SK-N-SH treated with all-trans-retinoic acid at 6 μM for 48 hours (cell line): ENCODE data around the gene SEMA6B.

Source experiments
- ATAC-seq: fragments of 200-7000 bp; cut with Tn5 transposase; 3 replicates; pipeline ENCODE4 v1.9.1; 2020; ENCODE audit warnings: mild to moderate bottlenecking, moderate library complexity
- ARNTL ChIP-seq: fragments of 450-650 bp; formaldehyde crosslinking; IDR thresholded peaks from 2 replicates; pipeline ENCODE4 v1.5.0; 2020; ENCODE audit warnings: low read depth, mild to moderate bottlenecking, moderate library complexity, borderline replicate concordance
- BACH2 ChIP-seq: fragments of 250-450 bp; sonication (Bioruptor Pico); IDR thresholded peaks from 2 replicates; pipeline ENCODE4 v1.9.0; 2021; ENCODE audit warnings: mild to moderate bottlenecking, borderline replicate concordance
- CSDC2 ChIP-seq: fragments of 250-450 bp; sonication (Bioruptor Pico); IDR thresholded peaks from 2 replicates; pipeline ENCODE4 v1.5.0; 2020; ENCODE audit warnings: mild to moderate bottlenecking, moderate library complexity
- ESRRG ChIP-seq: fragments of 250-450 bp; sonication (Bioruptor Pico); IDR thresholded peaks from 2 replicates; pipeline ENCODE4 v1.6.1; 2021; ENCODE audit warnings: mild to moderate bottlenecking
- GLIS3 ChIP-seq: fragments of 250-450 bp; sonication (Bioruptor Pico); IDR thresholded peaks from 2 replicates; pipeline ENCODE4 v1.5.0; 2020; ENCODE audit warnings: mild to moderate bottlenecking, moderate library complexity
- ISL1 ChIP-seq: fragments of 250-450 bp; sonication (Bioruptor Pico); IDR thresholded peaks from 2 replicates; pipeline ENCODE4 v2.1.2; 2022; ENCODE audit warnings: mild to moderate bottlenecking, moderate library complexity
- OSR1 ChIP-seq: fragments of 250-450 bp; sonication (Bioruptor Pico); IDR thresholded peaks from 2 replicates; pipeline ENCODE4 v1.8.0; 2022; ENCODE audit warnings: moderate library complexity, mild to moderate bottlenecking, inconsistent platforms
- PPARA ChIP-seq: fragments of 250-450 bp; sonication (Bioruptor Pico); IDR thresholded peaks from 2 replicates; pipeline ENCODE4 v1.5.0; 2020; ENCODE audit warnings: mild to moderate bottlenecking, borderline replicate concordance
- RARB ChIP-seq: fragments of 250-450 bp; sonication (Bioruptor Pico); IDR thresholded peaks from 2 replicates; pipeline ENCODE4 v1.8.0; 2021; ENCODE audit warnings: mild to moderate bottlenecking, moderate library complexity
- SNAI2 ChIP-seq: fragments of 250-450 bp; sonication (Bioruptor Pico); IDR thresholded peaks from 2 replicates; pipeline ENCODE4 v1.5.0; 2020; ENCODE audit warnings: mild to moderate bottlenecking, moderate library complexity
- TCF4 ChIP-seq: fragments of 250-450 bp; sonication (Bioruptor Pico); IDR thresholded peaks from 2 replicates; pipeline ENCODE4 v1.8.0; 2021; ENCODE audit warnings: mild to moderate bottlenecking, moderate library complexity, borderline replicate concordance
- TOX ChIP-seq: fragments of 250-450 bp; sonication (Bioruptor Pico); IDR thresholded peaks from 2 replicates; pipeline ENCODE4 v1.8.0; 2021; ENCODE audit warnings: mild to moderate bottlenecking, moderate library complexity, borderline replicate concordance
- ZC3H10 ChIP-seq: fragments of 250-450 bp; sonication (Bioruptor Pico); IDR thresholded peaks from 2 replicates; pipeline ENCODE4 v1.5.1; 2021; ENCODE audit warnings: mild to moderate bottlenecking, moderate library complexity
- ZFP3 ChIP-seq: fragments of 250-450 bp; sonication (Bioruptor Pico); IDR thresholded peaks from 2 replicates; pipeline ENCODE4 v1.5.0; 2020; ENCODE audit warnings: mild to moderate bottlenecking, moderate library complexity
- ZFP30 ChIP-seq: fragments of 450-650 bp; formaldehyde crosslinking; IDR thresholded peaks from 2 replicates; pipeline ENCODE4 v1.5.0; 2022; ENCODE audit warnings: mild to moderate bottlenecking, moderate library complexity
- ZNF565 ChIP-seq: fragments of 450-650 bp; formaldehyde crosslinking; conservative IDR thresholded peaks from 2 replicates; pipeline ENCODE4 v1.5.0; 2020; ENCODE audit warnings: low read depth, mild to moderate bottlenecking, moderate library complexity
- TF ChIP-seq, protein P1 (sequence below): fragments of 250-450 bp; sonication (Bioruptor Pico); IDR thresholded peaks from 2 replicates; pipeline ENCODE4 v1.8.0; 2020; ENCODE audit warnings: mild to moderate bottlenecking, moderate library complexity, borderline replicate concordance
- TF ChIP-seq, protein P2 (sequence below): fragments of 250-450 bp; sonication (Bioruptor Pico); IDR thresholded peaks from 2 replicates; pipeline ENCODE4 v1.5.1; 2021; ENCODE audit warnings: mild to moderate bottlenecking, moderate library complexity
- TF ChIP-seq, protein P3 (sequence below): fragments of 250-450 bp; sonication (Bioruptor Pico); IDR thresholded peaks from 2 replicates; pipeline ENCODE4 v1.5.0; 2020; ENCODE audit warnings: mild to moderate bottlenecking, moderate library complexity
- TF ChIP-seq, protein P4 (sequence below): fragments of 250-450 bp; sonication (Bioruptor Pico); IDR thresholded peaks from 2 replicates; pipeline ENCODE4 v1.8.0; 2021; ENCODE audit warnings: low read depth, mild to moderate bottlenecking, moderate library complexity, borderline replicate concordance

The SEMA6B gene

DNA sequence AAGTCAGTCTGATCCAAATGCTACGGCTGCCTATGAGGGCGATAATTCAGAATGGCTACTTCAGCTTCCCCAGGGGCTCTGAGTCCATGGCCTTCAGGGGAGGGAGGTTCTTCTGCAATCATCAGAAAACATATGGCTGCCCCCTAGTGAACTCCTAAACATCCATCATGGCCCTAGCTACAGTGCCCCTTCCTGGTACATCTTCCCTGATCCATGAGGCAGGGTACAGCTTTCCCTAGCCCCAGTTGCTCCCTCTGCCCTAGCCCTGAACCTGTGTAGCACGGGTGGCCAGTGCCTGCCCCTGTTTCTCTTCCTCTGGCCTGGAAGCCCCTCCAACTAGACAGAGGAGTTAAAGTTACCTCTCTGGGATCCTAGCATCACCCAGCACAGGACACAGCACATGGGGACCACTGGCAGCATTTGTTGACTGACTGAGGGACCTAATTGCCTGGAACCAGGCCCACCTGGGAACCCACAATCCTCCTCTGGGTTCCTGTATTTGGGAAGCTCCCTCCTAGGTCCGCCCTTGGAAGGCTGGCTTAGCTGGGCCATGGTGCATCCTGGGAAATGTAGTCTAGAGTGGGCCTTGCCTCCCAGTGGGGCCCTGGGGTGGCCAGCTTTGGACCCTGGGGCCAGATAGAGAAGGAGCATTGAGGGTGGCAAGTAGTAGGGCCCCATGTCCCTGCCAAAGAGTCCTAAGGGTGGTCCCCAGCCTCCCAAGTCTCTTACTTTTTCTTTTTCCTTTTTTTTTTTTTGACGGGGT, 17.7 kb upstream of the SEMA6B start:
- TF ChIP-seq SNAI2 (CRISPR knock-in tag), result no peak
- no peak for TF ChIP-seq CSDC2 (CRISPR knock-in tag)
- TF ChIP-seq ZFP3 (CRISPR knock-in tag), result peak; percentile 100
- ATAC-seq, result peak; percentile 47

DNA sequence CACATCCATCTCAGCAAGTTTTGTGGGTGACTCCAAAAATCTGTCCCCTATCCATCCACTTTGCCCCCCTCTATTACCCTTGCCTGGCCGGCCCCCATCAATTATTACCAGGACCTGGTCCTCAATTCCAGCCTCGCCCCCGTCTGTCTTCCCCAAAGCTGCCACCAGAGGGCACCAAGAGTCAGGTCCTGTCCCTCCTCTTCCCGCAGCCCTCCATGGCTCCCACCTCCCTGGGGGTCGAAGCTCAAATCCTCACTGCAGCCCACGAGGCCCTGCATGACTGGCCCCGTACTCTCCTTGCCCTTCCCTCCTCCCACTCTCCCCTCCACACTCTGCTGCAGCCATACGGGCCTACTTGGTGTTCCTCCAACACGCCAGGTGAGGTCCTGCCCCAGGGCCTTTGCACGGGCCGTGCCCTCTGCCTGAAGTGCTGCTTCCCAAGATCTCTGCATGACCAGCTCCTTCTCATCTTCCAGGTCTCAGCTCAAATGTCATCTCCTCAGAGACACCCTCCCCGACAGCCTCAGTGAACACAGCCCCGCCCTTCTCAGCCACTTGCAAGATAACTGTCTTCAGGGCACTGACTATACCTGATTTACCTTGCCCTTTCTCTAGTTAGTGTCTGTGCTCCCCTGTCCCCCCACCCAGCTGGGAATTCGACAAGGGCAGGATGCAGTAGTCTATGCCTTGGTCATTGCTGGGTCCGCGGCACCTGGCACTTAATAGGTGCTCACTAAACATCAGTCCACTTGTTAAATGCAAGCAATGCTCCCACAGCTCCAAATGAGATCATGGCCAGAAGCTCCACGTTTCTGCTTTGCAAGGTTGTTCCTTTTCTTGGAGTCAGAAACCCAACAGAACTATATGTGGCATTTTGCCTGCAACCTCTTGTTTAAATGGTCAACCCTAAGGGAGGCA, 16.8 kb upstream of the SEMA6B start:
- peak; percentile 75 for ATAC-seq
- TF ChIP-seq BACH2 (CRISPR knock-in tag), result no peak
- peak; percentile 61; the same call in 1 of the 2 replicates for TF ChIP-seq ZFP3 (CRISPR knock-in tag)
- 0 out of 2 replicates have a peak, but pooled peaks have one; percentile 30 for TF ChIP-seq GLIS3 (CRISPR knock-in tag)

DNA sequence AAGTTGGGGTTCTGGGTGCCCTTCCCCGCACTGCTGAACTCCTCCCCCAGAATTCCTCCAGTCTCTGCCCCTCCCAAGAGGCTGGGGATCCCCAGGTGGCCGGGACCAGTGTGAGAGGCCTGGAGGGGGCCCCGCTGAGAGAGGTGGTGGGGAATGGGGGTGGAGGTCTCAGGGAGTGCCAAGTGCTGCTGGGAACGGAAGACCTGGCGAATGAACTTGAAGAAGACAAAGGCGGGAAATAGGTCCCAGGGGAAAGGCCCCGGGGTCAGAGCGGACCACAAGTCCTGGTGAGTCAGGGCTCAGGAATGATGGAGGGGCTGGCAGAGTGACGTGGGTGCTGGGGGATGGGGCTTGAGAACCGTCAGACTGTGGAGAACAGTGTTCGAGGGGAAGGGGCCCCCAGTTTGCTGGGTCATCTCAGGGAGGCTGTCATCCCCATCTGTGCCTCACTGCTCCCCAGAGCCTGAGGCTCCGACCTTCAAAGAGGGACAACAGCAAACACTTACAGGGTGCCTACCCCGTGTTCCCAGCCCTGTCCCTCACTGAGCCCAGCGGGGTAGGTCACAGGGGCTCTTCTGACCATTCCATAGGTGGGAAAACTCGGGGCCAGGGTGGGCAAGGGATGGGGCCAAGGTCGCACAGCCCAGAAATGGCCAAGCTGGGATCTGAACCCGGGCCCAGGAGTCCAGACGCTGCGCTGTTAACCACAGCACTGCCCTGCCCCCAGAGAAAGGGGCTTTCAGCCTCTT, 16.0 kb upstream of the SEMA6B start:
- TF ChIP-seq ZNF565 (CRISPR knock-in tag) (no peak), ZFP30 (CRISPR knock-in tag) (no peak)
- TF ChIP-seq, protein P1, sequence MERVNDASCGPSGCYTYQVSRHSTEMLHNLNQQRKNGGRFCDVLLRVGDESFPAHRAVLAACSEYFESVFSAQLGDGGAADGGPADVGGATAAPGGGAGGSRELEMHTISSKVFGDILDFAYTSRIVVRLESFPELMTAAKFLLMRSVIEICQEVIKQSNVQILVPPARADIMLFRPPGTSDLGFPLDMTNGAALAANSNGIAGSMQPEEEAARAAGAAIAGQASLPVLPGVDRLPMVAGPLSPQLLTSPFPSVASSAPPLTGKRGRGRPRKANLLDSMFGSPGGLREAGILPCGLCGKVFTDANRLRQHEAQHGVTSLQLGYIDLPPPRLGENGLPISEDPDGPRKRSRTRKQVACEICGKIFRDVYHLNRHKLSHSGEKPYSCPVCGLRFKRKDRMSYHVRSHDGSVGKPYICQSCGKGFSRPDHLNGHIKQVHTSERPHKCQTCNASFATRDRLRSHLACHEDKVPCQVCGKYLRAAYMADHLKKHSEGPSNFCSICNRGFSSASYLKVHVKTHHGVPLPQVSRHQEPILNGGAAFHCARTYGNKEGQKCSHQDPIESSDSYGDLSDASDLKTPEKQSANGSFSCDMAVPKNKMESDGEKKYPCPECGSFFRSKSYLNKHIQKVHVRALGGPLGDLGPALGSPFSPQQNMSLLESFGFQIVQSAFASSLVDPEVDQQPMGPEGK (CRISPR knock-in tag), result 0 out of 2 replicates have a peak, but pooled peaks have one; percentile 33
- peak; percentile 63 for ATAC-seq

DNA sequence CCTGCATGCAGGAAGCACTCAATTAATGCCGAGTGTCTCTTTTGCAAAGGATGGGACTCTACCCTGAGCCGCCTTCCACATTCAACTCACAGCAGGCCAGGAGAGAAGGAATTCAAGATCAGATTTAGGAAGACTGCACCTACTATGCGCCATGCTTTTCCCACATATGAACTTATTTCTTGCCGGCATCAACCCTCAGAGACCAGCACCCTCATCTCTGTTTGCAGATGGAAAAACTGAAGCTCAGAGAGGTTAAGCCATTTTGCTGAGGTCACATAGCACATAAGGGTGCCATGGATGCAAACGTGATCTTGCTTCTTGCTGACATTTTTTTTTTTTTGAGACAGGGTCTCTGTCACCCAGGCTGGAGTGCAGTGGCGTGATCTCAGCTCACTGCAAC, 14.2 kb upstream of the SEMA6B start:
- TF ChIP-seq OSR1 (no peak), ZC3H10 (CRISPR knock-in tag) (no peak), ZNF565 (CRISPR knock-in tag) (no peak), ARNTL (CRISPR knock-in tag) (no peak), TOX (no peak), RARB (CRISPR knock-in tag) (no peak), TCF4 (no peak), PPARA (CRISPR knock-in tag) (no peak), ESRRG (CRISPR knock-in tag) (no peak), ISL1 (CRISPR knock-in tag) (no peak), CSDC2 (CRISPR knock-in tag) (no peak)
- TF ChIP-seq, protein P2, sequence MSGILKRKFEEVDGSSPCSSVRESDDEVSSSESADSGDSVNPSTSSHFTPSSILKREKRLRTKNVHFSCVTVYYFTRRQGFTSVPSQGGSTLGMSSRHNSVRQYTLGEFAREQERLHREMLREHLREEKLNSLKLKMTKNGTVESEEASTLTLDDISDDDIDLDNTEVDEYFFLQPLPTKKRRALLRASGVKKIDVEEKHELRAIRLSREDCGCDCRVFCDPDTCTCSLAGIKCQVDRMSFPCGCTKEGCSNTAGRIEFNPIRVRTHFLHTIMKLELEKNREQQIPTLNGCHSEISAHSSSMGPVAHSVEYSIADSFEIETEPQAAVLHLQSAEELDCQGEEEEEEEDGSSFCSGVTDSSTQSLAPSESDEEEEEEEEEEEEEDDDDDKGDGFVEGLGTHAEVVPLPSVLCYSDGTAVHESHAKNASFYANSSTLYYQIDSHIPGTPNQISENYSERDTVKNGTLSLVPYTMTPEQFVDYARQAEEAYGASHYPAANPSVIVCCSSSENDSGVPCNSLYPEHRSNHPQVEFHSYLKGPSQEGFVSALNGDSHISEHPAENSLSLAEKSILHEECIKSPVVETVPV (CRISPR knock-in tag), result no peak
- TF ChIP-seq, protein P3, sequence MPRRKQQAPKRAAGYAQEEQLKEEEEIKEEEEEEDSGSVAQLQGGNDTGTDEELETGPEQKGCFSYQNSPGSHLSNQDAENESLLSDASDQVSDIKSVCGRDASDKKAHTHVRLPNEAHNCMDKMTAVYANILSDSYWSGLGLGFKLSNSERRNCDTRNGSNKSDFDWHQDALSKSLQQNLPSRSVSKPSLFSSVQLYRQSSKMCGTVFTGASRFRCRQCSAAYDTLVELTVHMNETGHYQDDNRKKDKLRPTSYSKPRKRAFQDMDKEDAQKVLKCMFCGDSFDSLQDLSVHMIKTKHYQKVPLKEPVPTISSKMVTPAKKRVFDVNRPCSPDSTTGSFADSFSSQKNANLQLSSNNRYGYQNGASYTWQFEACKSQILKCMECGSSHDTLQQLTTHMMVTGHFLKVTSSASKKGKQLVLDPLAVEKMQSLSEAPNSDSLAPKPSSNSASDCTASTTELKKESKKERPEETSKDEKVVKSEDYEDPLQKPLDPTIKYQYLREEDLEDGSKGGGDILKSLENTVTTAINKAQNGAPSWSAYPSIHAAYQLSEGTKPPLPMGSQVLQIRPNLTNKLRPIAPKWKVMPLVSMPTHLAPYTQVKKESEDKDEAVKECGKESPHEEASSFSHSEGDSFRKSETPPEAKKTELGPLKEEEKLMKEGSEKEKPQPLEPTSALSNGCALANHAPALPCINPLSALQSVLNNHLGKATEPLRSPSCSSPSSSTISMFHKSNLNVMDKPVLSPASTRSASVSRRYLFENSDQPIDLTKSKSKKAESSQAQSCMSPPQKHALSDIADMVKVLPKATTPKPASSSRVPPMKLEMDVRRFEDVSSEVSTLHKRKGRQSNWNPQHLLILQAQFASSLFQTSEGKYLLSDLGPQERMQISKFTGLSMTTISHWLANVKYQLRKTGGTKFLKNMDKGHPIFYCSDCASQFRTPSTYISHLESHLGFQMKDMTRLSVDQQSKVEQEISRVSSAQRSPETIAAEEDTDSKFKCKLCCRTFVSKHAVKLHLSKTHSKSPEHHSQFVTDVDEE, result no peak
- TF ChIP-seq, protein P4, sequence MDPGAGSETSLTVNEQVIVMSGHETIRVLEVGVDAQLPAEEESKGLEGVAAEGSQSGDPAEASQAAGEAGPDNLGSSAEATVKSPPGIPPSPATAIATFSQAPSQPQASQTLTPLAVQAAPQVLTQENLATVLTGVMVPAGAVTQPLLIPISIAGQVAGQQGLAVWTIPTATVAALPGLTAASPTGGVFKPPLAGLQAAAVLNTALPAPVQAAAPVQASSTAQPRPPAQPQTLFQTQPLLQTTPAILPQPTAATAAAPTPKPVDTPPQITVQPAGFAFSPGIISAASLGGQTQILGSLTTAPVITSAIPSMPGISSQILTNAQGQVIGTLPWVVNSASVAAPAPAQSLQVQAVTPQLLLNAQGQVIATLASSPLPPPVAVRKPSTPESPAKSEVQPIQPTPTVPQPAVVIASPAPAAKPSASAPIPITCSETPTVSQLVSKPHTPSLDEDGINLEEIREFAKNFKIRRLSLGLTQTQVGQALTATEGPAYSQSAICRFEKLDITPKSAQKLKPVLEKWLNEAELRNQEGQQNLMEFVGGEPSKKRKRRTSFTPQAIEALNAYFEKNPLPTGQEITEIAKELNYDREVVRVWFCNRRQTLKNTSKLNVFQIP (CRISPR knock-in tag), result no peak
- TF ChIP-seq, protein P1 (CRISPR knock-in tag), result no peak
- no peak for ATAC-seq
